ENCODE results near the gene MAD1L1.
A peak's percentile ranks its signal among the peaks of the same experiment; 100 is the strongest.

Gene MAD1L1

GRCh38 chr7:2257651-2258050 lies 24.9 kb upstream of the MAD1L1 start:
- DNase-seq (ENCODE audit: low spot score): no peak

GRCh38 chr7:2257046-2257551 lies 24.4 kb upstream of the MAD1L1 start:
- no peak for DNase-seq (ENCODE audit: low spot score)

- DNase-seq (ENCODE audit: low spot score): no peak
Measured at GRCh38 chr7:2256306-2257045, 23.7 kb upstream of the MAD1L1 start.

- DNase-seq (ENCODE audit: low spot score): no peak
Measured at GRCh38 chr7:2255145-2256139, 22.7 kb upstream of the MAD1L1 start.

- no peak for DNase-seq (ENCODE audit: low spot score)
Measured at GRCh38 chr7:2254429-2255144, 21.8 kb upstream of the MAD1L1 start.

GRCh38 chr7:2253525-2254244 lies 20.9 kb upstream of the MAD1L1 start:
- DNase-seq (ENCODE audit: low spot score): no peak

GRCh38 chr7:2253021-2253420 lies 20.3 kb upstream of the MAD1L1 start:
- no peak for DNase-seq (ENCODE audit: low spot score)

GRCh38 chr7:2251841-2252771 lies 19.4 kb upstream of the MAD1L1 start:
- DNase-seq (ENCODE audit: low spot score): no peak

- DNase-seq (ENCODE audit: low spot score): no peak
Measured at GRCh38 chr7:2251381-2251780, 18.6 kb upstream of the MAD1L1 start.

GRCh38 chr7:2249744-2250323 lies 17.1 kb upstream of the MAD1L1 start:
- DNase-seq (ENCODE audit: low spot score): no peak

GRCh38 chr7:2248984-2249694 lies 16.4 kb upstream of the MAD1L1 start:
- DNase-seq (ENCODE audit: low spot score): peak; percentile 85

- no peak for DNase-seq (ENCODE audit: low spot score)
Measured at GRCh38 chr7:2247141-2247995, 14.6 kb upstream of the MAD1L1 start.

- DNase-seq (ENCODE audit: low spot score): no peak
Measured at GRCh38 chr7:2245883-2246675, 13.3 kb upstream of the MAD1L1 start.

GRCh38 chr7:2244404-2244995 lies 11.8 kb upstream of the MAD1L1 start:
- no peak for DNase-seq (ENCODE audit: low spot score)

- DNase-seq (ENCODE audit: low spot score): no peak
Measured at GRCh38 chr7:2243458-2243857, 10.7 kb upstream of the MAD1L1 start.

- DNase-seq (ENCODE audit: low spot score): no peak
Measured at GRCh38 chr7:2242541-2243429, 10.0 kb upstream of the MAD1L1 start.

Measured in left forelimb (tissue), 1 donor.